GM21515 (cell line): ENCODE results near the gene NNMT.
"Not testable (repeated sequence)": the region's sequence is repeated elsewhere in the genome, so short reads cannot be mapped to it uniquely, and the experiment has no call there.

Source experiments
- ATAC-seq: cut with Tn5 transposase; IDR thresholded peaks from one replicate; pipeline ENCODE4 v1.9.1; 2021; ENCODE audit not compliant: unreplicated experiment

Gene NNMT

GRCh38 chr11:114307524-114308203 is 11.5 kb downstream of the NNMT start:
- no peak for ATAC-seq

GRCh38 chr11:114308689-114309089 is 12.5 kb downstream of the NNMT start:
- no peak for ATAC-seq

GRCh38 chr11:114309517-114309916 is 13.3 kb downstream of the NNMT start:
- no peak for ATAC-seq

- ATAC-seq: no peak
Observed at GRCh38 chr11:114310095-114310494, 13.9 kb downstream of the NNMT start.

- no peak for ATAC-seq
Observed at GRCh38 chr11:114311946-114312345, 15.7 kb downstream of the NNMT start.

GRCh38 chr11:114314096-114314495 is 17.9 kb downstream of the NNMT start:
- ATAC-seq: no peak

GRCh38 chr11:114315749-114316368 is 19.7 kb downstream of the NNMT start:
- no peak for ATAC-seq

- no peak for ATAC-seq
Observed at GRCh38 chr11:114316980-114317786, 21.0 kb downstream of the NNMT start.

- ATAC-seq: no peak
Observed at GRCh38 chr11:114317787-114318137, 21.6 kb downstream of the NNMT start.

GRCh38 chr11:114318361-114318760 is 22.2 kb downstream of the NNMT start:
- ATAC-seq: no peak

GRCh38 chr11:114319716-114320328 is 23.6 kb downstream of the NNMT start:
- ATAC-seq: no peak

- no peak for ATAC-seq
Observed at GRCh38 chr11:114321621-114322257, 25.5 kb downstream of the NNMT start.

- no peak for ATAC-seq
Observed at GRCh38 chr11:114322934-114323333, 26.7 kb downstream of the NNMT start.

- no peak for ATAC-seq
Observed at GRCh38 chr11:114326151-114326550, 30.0 kb downstream of the NNMT start.

- no peak for ATAC-seq
Observed at GRCh38 chr11:114326776-114327175, 30.6 kb downstream of the NNMT start.

- no peak for ATAC-seq
Observed at GRCh38 chr11:114330373-114330772, 34.2 kb downstream of the NNMT start.

- peak; percentile 55 for ATAC-seq
Observed at GRCh38 chr11:114340311-114341131, 44.3 kb downstream of the NNMT start.

GRCh38 chr11:114341667-114342066 is 45.5 kb downstream of the NNMT start:
- ATAC-seq: not testable (repeated sequence)

GRCh38 chr11:114342476-114342875 is 46.3 kb downstream of the NNMT start:
- ATAC-seq: no peak

GRCh38 chr11:114343020-114343419 is 46.8 kb downstream of the NNMT start:
- no peak for ATAC-seq
